GM12878 (cell line): Measurements from ENCODE around the gene SLX4IP. TPM values are rescaled to one million over a fixed set of nuclear protein-coding genes. Genes with fewer than 3 reads are reported as not detected.

Experiments used
- ATAC-seq: fragments of 200-7000 bp; cut with Tn5 transposase; 3 replicates; pipeline ENCODE4 v1.9.1; 2020; ENCODE audit warnings: mild to moderate bottlenecking, moderate library complexity
- BruUV-seq: library from RNA; stranded (reverse); fragments of 400-500 nt; replicated peaks from 2 replicates; lab custom pipeline; 2021; lab: Mats Ljungman, UMichigan
- CTCF ChIA-PET: fragments of 300-600 bp; sonication (Branson Sonifier 250); formaldehyde crosslinking; extraction: SDS; loops from one replicate; lab custom pipeline; 2021; ENCODE audit warnings: inconsistent platforms; lab: Yijun Ruan, JAX
- POLR2A ChIA-PET: fragments of 350-600 bp; formaldehyde crosslinking; extraction: SDS; loops from one replicate; lab custom pipeline; 2021; ENCODE audit warnings: inconsistent platforms; lab: Charles Lee
- RAD21 ChIA-PET: fragments of 300-600 bp; sonication (Branson Sonifier 250); formaldehyde crosslinking; loops from one replicate; lab custom pipeline; 2023; ENCODE audit warnings: antibody characterized with exemption; ENCODE audit not compliant: unreplicated experiment; lab: Charles Lee
- SMC1A ChIA-PET: fragments of 300-600 bp; sonication (Branson Sonifier 250); formaldehyde crosslinking; loops from one replicate; lab custom pipeline; 2023; ENCODE audit not compliant: unreplicated experiment, uncharacterized antibody; lab: Charles Lee
- DNase-seq: peaks from one replicate; pipeline ENCODE4 v3.0.0-alpha.2; 2011; ENCODE audit warnings: low read depth, low spot score
- FAIRE-seq: peaks from 3 replicates; lab custom pipeline; 2011; peaks lifted over from hg19 to GRCh38; lab: Jason Lieb, UNC
- H2AFZ ChIP-seq: 2 replicates; pipeline ENCODE4 v1.6.0; 2011; ENCODE audit warnings: low read depth, low read length, control low read depth; ENCODE audit not compliant: control insufficient read depth
- H3K27ac ChIP-seq: 2 replicates; pipeline ENCODE4 v1.5.1; 2011; ENCODE audit warnings: control low read depth; ENCODE audit not compliant: control insufficient read depth, insufficient read depth
- H3K27me3 ChIP-seq, 2 experiments: replicated peaks in 1 of 2; 2 replicates each; pipeline versions ENCODE4 v1.6.0 to v1.6.1; 2011; ENCODE audit warnings: low read length in 1 of 2; ENCODE audit not compliant: control insufficient read depth in 2 of 2, insufficient read depth in 2 of 2
- H3K36me3 ChIP-seq, 2 experiments: 2 replicates each; pipeline ENCODE4 v1.5.1; 2011; ENCODE audit warnings: low read length in 1 of 2; ENCODE audit not compliant: control insufficient read depth in 2 of 2, insufficient read depth in 2 of 2
- H3K4me1 ChIP-seq: 2 replicates; pipeline ENCODE4 v1.6.1; 2011; ENCODE audit warnings: mild to moderate bottlenecking, low read length, moderate library complexity, mixed read lengths; ENCODE audit not compliant: control insufficient read depth, insufficient read depth
- H3K4me2 ChIP-seq: 2 replicates; pipeline ENCODE4 v1.6.0; 2011; ENCODE audit warnings: control low read depth; ENCODE audit not compliant: control insufficient read depth, insufficient read depth
- H3K4me3 ChIP-seq: fragments of 200-600 bp; sonication (generic); 2 replicates; pipeline ENCODE4 v1.5.1; 2016
- H3K79me2 ChIP-seq: 2 replicates; pipeline ENCODE4 v1.6.0; 2011; ENCODE audit warnings: low read length; ENCODE audit not compliant: control insufficient read depth, insufficient read depth
- H3K9ac ChIP-seq: 2 replicates; pipeline ENCODE4 v1.8.0; 2011; ENCODE audit warnings: low read length, control low read depth, mixed read lengths; ENCODE audit not compliant: control insufficient read depth, insufficient read depth
- H3K9me3 ChIP-seq: replicated peaks from 3 replicates; pipeline ENCODE4 v1.5.1; 2011; ENCODE audit warnings: mild to moderate bottlenecking, low read length; ENCODE audit not compliant: control insufficient read depth, insufficient read depth
- H4K20me1 ChIP-seq: 2 replicates; pipeline ENCODE4 v1.6.0; 2011; ENCODE audit not compliant: control insufficient read depth, insufficient read depth
- CEBPB ChIP-seq, 2 experiments: fragments of 150-350 bp in 1 of 2; IDR thresholded peaks; 2 replicates each; pipeline ENCODE4 v1.6.1; 2012 to 2014; ENCODE audit warnings: low read depth in 2 of 2, low read length in 2 of 2, borderline replicate concordance in 1 of 2, inconsistent platforms in 1 of 2
- CHD1 ChIP-seq: IDR thresholded peaks from 2 replicates; pipeline ENCODE4 v1.6.1; 2012; ENCODE audit warnings: low read depth, low read length, improper control_type of control experiment
- DPF2 ChIP-seq: fragments of 450-650 bp; IDR thresholded peaks from 2 replicates; pipeline ENCODE4 v1.6.1; 2017; ENCODE audit warnings: mild to moderate bottlenecking
- GABPA ChIP-seq: IDR thresholded peaks from 2 replicates; pipeline ENCODE4 v1.6.1; 2014; ENCODE audit warnings: antibody characterized with exemption, low read depth, mild to moderate bottlenecking, inconsistent platforms
- IRF4 ChIP-seq: IDR thresholded peaks from 2 replicates; pipeline ENCODE4 v1.6.1; 2011; ENCODE audit warnings: low read depth, low read length
- MYC ChIP-seq: IDR thresholded peaks from 2 replicates; pipeline ENCODE4 v1.6.1; 2011; ENCODE audit warnings: mild to moderate bottlenecking, low read length, moderate library complexity, inconsistent platforms; ENCODE audit not compliant: insufficient read depth, insufficient replicate concordance, insufficient read length, severe bottlenecking
- NFIC ChIP-seq: IDR thresholded peaks from 2 replicates; pipeline ENCODE4 v1.6.1; 2012; ENCODE audit warnings: low read depth, mild to moderate bottlenecking, inconsistent platforms, low read length, moderate library complexity
- NFXL1 ChIP-seq: fragments of 450-650 bp; IDR thresholded peaks from 2 replicates; pipeline ENCODE4 v1.6.1; 2017; ENCODE audit warnings: antibody characterized with exemption, mild to moderate bottlenecking, borderline replicate concordance
- PAX8 ChIP-seq: fragments of 450-650 bp; IDR thresholded peaks from 2 replicates; pipeline ENCODE4 v1.6.1; 2017; ENCODE audit warnings: mild to moderate bottlenecking, moderate library complexity
- RCOR1 ChIP-seq: conservative IDR thresholded peaks from 2 replicates; pipeline ENCODE4 v1.6.1; 2012; ENCODE audit warnings: low read depth, low read length, improper control_type of control experiment
- SIN3A ChIP-seq: IDR thresholded peaks from 2 replicates; pipeline ENCODE4 v1.6.1; 2012; ENCODE audit warnings: low read depth, low read length, improper control_type of control experiment
- SMAD1 ChIP-seq: fragments of 450-650 bp; IDR thresholded peaks from 2 replicates; pipeline ENCODE4 v1.6.1; 2018; ENCODE audit warnings: mild to moderate bottlenecking, low read depth; ENCODE audit not compliant: partially characterized antibody
- SMC3 ChIP-seq: IDR thresholded peaks from 2 replicates; pipeline ENCODE4 v1.6.1; 2011; ENCODE audit warnings: low read length, improper control_type of control experiment, borderline replicate concordance
- ZBTB11 ChIP-seq: fragments of 450-650 bp; formaldehyde crosslinking; IDR thresholded peaks from 2 replicates; pipeline ENCODE4 v1.5.0; 2022; ENCODE audit warnings: mild to moderate bottlenecking, missing genetic modification characterization
- ZNF207 ChIP-seq: fragments of 450-650 bp; IDR thresholded peaks from 2 replicates; pipeline ENCODE4 v1.6.1; 2014; ENCODE audit warnings: antibody characterized with exemption, mild to moderate bottlenecking, borderline replicate concordance
- ZNF24 ChIP-seq: fragments of 450-650 bp; IDR thresholded peaks from 2 replicates; pipeline ENCODE4 v1.6.1; 2017; ENCODE audit warnings: antibody characterized with exemption, mild to moderate bottlenecking
- WGBS: methylation state at CpG from one replicate; pipeline ENCODE4 v1.1.6; 2016; ENCODE audit warnings: low lambda C conversion rate; ENCODE audit not compliant: insufficient replicate concordance, insufficient coverage; ENCODE audit errors: missing lambda C conversion rate; 5-methylcytosine and 5-hydroxymethylcytosine counted together
- in situ Hi-C: fragments of 300-500 bp; cut with MboI; formaldehyde crosslinking; loops from 9 replicates; pipeline ENCODE4 v1.14.3; 2018; ENCODE audit warnings: mixed read lengths
- intact Hi-C: fragments of 100-400 bp; cut with micrococcal nuclease; formaldehyde crosslinking; loops from one replicate; pipeline ENCODE4 v1.14.2; 2022; ENCODE audit not compliant: unreplicated experiment
- polyA plus RNA-seq, 11 experiments: library from polyadenylated mRNA; depleted of rRNA in 4 of 11; unstranded in 6 of 11; stranded (reverse) in 5 of 11; fragments of >200 nt; fragmentation: Nextera tagmentation in 4 of 11; fragmentation: Illumina TruSeq in 1 of 11; extraction: Ambion mirVana in 4 of 11; extraction: Trizol in 1 of 11; gene quantifications; 1 replicate in 1 of 11; 2 replicates in 10 of 11; pipeline versions ENCODE4 v1.2.1 to v1.2.3, GENCODE V29; 2011 to 2016; ENCODE audit warnings: inconsistent platforms in 2 of 11, missing spikeins in 2 of 11, low read depth in 1 of 11
- total RNA-seq, 4 experiments: library from RNA; depleted of rRNA in 3 of 4; stranded (reverse); fragments of >200 nt in 3 of 4; fragmentation: Illumina TruSeq in 1 of 4; extraction: Trizol in 1 of 4; gene quantifications; 2 replicates each; pipeline versions ENCODE4 v1.2.1 to v1.2.3, GENCODE V29; 2013 to 2021
- TF ChIP-seq, protein P1 (sequence below): fragments of 150-350 bp; IDR thresholded peaks from 2 replicates; pipeline ENCODE4 v1.6.1; 2014; ENCODE audit warnings: mild to moderate bottlenecking, low read depth, low read length
- TF ChIP-seq, protein P2 (sequence below): IDR thresholded peaks from 2 replicates; pipeline ENCODE4 v1.6.1; 2012; ENCODE audit warnings: mild to moderate bottlenecking, low read depth, low read length

SLX4IP gene
- total and polyA plus RNA-seq, 10 of the 15 experiments (the other 5 are each of a cell fraction or from before 2014, with no cell fraction given): 2.2 to 11.0 (median 6.3) TPM

DNA sequence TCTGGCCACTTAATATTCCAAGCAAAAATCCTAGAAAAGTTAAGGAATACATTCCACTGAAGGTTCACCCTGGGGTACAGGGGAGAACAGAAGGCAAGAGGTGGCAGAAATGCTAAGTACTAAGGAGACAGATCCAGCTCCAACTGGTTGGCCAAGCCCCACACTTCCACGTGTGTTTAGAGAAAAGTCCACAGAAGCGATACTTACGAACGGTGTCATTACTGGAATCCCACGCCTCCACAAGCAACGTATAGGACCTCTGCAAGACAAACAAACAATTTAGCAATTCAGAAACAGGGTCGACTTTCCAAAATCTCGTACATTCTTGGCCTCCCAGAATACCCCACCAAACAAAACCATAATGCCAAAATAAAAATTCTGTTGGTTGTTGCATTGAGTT, 228.7 kb downstream of the SLX4IP start:
- POLR2A ChIA-PET: no interaction called here
- RAD21 ChIA-PET: no interaction called here
- H4K20me1 ChIP-seq: peaks cover 2% of the 10 kb centered on the region
- WGBS: 67% methylated on average over 8 of the region's 8 CpGs
- H3K9me3 ChIP-seq: no peaks in the 10 kb centered on the region
- SMC1A ChIA-PET: interaction anchor here (0.5 kb wide), 1 partner anchor 610 kb away, joined by 3 read pairs; no protein-coding TSS in a partner anchor
- H3K27ac ChIP-seq: no peak overlapping the region
- H3K27me3 ChIP-seq: no peaks in the 10 kb centered on the region
- H3K36me3 ChIP-seq: peaks cover 0 to 2% of the 10 kb centered on the region in 2 experiments; a peak in 3 of 4 replicates
- no peak overlapping the region for H2AFZ ChIP-seq
- no peak overlapping the region for H3K4me3 ChIP-seq
- H3K4me1 ChIP-seq: 0 out of 2 replicates have a peak, but pooled peaks cover 3% of the 10 kb centered on the region
- BruUV-seq: no TSS peak
- intact Hi-C loops (no loop called here), in situ Hi-C loops (no loop called here)
- H3K9ac ChIP-seq: no peak overlapping the region
- TF ChIP-seq RCOR1 (no peak), IRF4 (no peak), DPF2 (no peak), ZNF207 (no peak), ZNF24 (no peak), MYC (no peak), NFIC (no peak), GABPA (no peak), NFXL1 (no peak), CEBPB (IDR thresholded peaks at IDR 0.05; ENCODE audit: borderline replicate concordance in 1 of 2, low read depth in 2 of 2, low read length in 2 of 2) (no peak), PAX8 (no peak), SIN3A (no peak), ZBTB11 (CRISPR knock-in tag) (no peak), SMC3 (no peak), CHD1 (no peak), SMAD1 (no peak)
- TF ChIP-seq, protein P1, sequence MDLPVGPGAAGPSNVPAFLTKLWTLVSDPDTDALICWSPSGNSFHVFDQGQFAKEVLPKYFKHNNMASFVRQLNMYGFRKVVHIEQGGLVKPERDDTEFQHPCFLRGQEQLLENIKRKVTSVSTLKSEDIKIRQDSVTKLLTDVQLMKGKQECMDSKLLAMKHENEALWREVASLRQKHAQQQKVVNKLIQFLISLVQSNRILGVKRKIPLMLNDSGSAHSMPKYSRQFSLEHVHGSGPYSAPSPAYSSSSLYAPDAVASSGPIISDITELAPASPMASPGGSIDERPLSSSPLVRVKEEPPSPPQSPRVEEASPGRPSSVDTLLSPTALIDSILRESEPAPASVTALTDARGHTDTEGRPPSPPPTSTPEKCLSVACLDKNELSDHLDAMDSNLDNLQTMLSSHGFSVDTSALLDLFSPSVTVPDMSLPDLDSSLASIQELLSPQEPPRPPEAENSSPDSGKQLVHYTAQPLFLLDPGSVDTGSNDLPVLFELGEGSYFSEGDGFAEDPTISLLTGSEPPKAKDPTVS: no peak
- TF ChIP-seq, protein P2, sequence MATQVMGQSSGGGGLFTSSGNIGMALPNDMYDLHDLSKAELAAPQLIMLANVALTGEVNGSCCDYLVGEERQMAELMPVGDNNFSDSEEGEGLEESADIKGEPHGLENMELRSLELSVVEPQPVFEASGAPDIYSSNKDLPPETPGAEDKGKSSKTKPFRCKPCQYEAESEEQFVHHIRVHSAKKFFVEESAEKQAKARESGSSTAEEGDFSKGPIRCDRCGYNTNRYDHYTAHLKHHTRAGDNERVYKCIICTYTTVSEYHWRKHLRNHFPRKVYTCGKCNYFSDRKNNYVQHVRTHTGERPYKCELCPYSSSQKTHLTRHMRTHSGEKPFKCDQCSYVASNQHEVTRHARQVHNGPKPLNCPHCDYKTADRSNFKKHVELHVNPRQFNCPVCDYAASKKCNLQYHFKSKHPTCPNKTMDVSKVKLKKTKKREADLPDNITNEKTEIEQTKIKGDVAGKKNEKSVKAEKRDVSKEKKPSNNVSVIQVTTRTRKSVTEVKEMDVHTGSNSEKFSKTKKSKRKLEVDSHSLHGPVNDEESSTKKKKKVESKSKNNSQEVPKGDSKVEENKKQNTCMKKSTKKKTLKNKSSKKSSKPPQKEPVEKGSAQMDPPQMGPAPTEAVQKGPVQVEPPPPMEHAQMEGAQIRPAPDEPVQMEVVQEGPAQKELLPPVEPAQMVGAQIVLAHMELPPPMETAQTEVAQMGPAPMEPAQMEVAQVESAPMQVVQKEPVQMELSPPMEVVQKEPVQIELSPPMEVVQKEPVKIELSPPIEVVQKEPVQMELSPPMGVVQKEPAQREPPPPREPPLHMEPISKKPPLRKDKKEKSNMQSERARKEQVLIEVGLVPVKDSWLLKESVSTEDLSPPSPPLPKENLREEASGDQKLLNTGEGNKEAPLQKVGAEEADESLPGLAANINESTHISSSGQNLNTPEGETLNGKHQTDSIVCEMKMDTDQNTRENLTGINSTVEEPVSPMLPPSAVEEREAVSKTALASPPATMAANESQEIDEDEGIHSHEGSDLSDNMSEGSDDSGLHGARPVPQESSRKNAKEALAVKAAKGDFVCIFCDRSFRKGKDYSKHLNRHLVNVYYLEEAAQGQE: no peak
- DNase-seq (no peak), ATAC-seq (no peak), FAIRE-seq (no peak)
- H3K4me2 ChIP-seq: no peak overlapping the region
- CTCF ChIA-PET: no interaction called here
- no peaks in the 10 kb centered on the region for H3K79me2 ChIP-seq
